Measurements from ENCODE around the gene CDH4.

Gene CDH4

GRCh38 chr20:61954276-61955021 lies 702.4 kb downstream of the CDH4 start:
- Histone ChIP-seq H3K36me3 (ENCODE audit: control insufficient read depth in 1 of 2, insufficient read depth in 2 of 2, low read length in 2 of 2) (no peaks in the 10 kb centered on the region), H3K4me1 (ENCODE audit: control insufficient read depth in 1 of 2, insufficient read depth in 2 of 2, low read length in 2 of 2) (no peaks in the 10 kb centered on the region), H3K9ac (ENCODE audit: low read depth in 1 of 2, low read length in 2 of 2) (no peak overlapping the region), H3K9me3 (ENCODE audit: control insufficient read depth in 1 of 2, low read length in 2 of 2) (no peaks in the 10 kb centered on the region), H3K4me3 (ENCODE audit: low read depth in 1 of 2, low read length in 2 of 2) (no peak overlapping the region), H3K27me3 (ENCODE audit: control insufficient read depth in 1 of 2, insufficient read depth in 2 of 2, low read length in 2 of 2) (no peaks in the 10 kb centered on the region), H3K27ac (ENCODE audit: low read depth, low read length) (no peak overlapping the region)

GRCh38 chr20:61955668-61956395 lies 703.8 kb downstream of the CDH4 start:
- Histone ChIP-seq H3K4me3 (ENCODE audit: low read depth in 1 of 2, low read length in 2 of 2) (no peak overlapping the region), H3K9ac (ENCODE audit: low read depth in 1 of 2, low read length in 2 of 2) (no peak overlapping the region), H3K27me3 (ENCODE audit: control insufficient read depth in 1 of 2, insufficient read depth in 2 of 2, low read length in 2 of 2) (no peaks in the 10 kb centered on the region), H3K9me3 (ENCODE audit: control insufficient read depth in 1 of 2, low read length in 2 of 2) (no peaks in the 10 kb centered on the region), H3K4me1 (ENCODE audit: control insufficient read depth in 1 of 2, insufficient read depth in 2 of 2, low read length in 2 of 2) (no peaks in the 10 kb centered on the region), H3K36me3 (ENCODE audit: control insufficient read depth in 1 of 2, insufficient read depth in 2 of 2, low read length in 2 of 2) (no peaks in the 10 kb centered on the region), H3K27ac (ENCODE audit: low read depth, low read length) (no peak overlapping the region)

- no peak overlapping the region for H3K9ac ChIP-seq (ENCODE audit: low read depth in 1 of 2, low read length in 2 of 2)
- H3K36me3 ChIP-seq (ENCODE audit: control insufficient read depth in 1 of 2, insufficient read depth in 2 of 2, low read length in 2 of 2), result no peaks in the 10 kb centered on the region
- H3K27ac ChIP-seq (ENCODE audit: low read depth, low read length), result no peak overlapping the region
- no peak overlapping the region for H3K4me3 ChIP-seq (ENCODE audit: low read depth in 1 of 2, low read length in 2 of 2)
- H3K4me1 ChIP-seq (ENCODE audit: control insufficient read depth in 1 of 2, insufficient read depth in 2 of 2, low read length in 2 of 2), result no peaks in the 10 kb centered on the region
- no peaks in the 10 kb centered on the region for H3K9me3 ChIP-seq (ENCODE audit: control insufficient read depth in 1 of 2, low read length in 2 of 2)
- H3K27me3 ChIP-seq (ENCODE audit: control insufficient read depth in 1 of 2, insufficient read depth in 2 of 2, low read length in 2 of 2), result no peaks in the 10 kb centered on the region
Observed at GRCh38 chr20:61956396-61957342, 704.6 kb downstream of the CDH4 start.

GRCh38 chr20:61957961-61958715 lies 706.1 kb downstream of the CDH4 start:
- H3K9ac ChIP-seq (ENCODE audit: low read depth in 1 of 2, low read length in 2 of 2), result no peak overlapping the region
- no peak overlapping the region for H3K4me3 ChIP-seq (ENCODE audit: low read depth in 1 of 2, low read length in 2 of 2)
- no peak overlapping the region for H3K27ac ChIP-seq (ENCODE audit: low read depth, low read length)

GRCh38 chr20:61958773-61959700 lies 707.0 kb downstream of the CDH4 start:
- no peaks in the 10 kb centered on the region for H3K27me3 ChIP-seq (ENCODE audit: control insufficient read depth in 1 of 2, insufficient read depth in 2 of 2, low read length in 2 of 2)
- H3K36me3 ChIP-seq (ENCODE audit: control insufficient read depth in 1 of 2, insufficient read depth in 2 of 2, low read length in 2 of 2), result no peaks in the 10 kb centered on the region
- H3K4me3 ChIP-seq (ENCODE audit: low read depth in 1 of 2, low read length in 2 of 2), result no peak overlapping the region
- H3K4me1 ChIP-seq (ENCODE audit: control insufficient read depth in 1 of 2, insufficient read depth in 2 of 2, low read length in 2 of 2), result no peaks in the 10 kb centered on the region
- no peaks in the 10 kb centered on the region for H3K9me3 ChIP-seq (ENCODE audit: control insufficient read depth in 1 of 2, low read length in 2 of 2)
- H3K27ac ChIP-seq (ENCODE audit: low read depth, low read length), result no peak overlapping the region
- no peak overlapping the region for H3K9ac ChIP-seq (ENCODE audit: low read depth in 1 of 2, low read length in 2 of 2)

More at GRCh38 chr20:61957961-61958715, 706.1 kb downstream of the CDH4 start:
- no peaks in the 10 kb centered on the region for H3K36me3 ChIP-seq (ENCODE audit: control insufficient read depth in 1 of 2, insufficient read depth in 2 of 2, low read length in 2 of 2)
- H3K4me1 ChIP-seq (ENCODE audit: control insufficient read depth in 1 of 2, insufficient read depth in 2 of 2, low read length in 2 of 2), result no peaks in the 10 kb centered on the region
- no peaks in the 10 kb centered on the region for H3K27me3 ChIP-seq (ENCODE audit: control insufficient read depth in 1 of 2, insufficient read depth in 2 of 2, low read length in 2 of 2)
- H3K9me3 ChIP-seq (ENCODE audit: control insufficient read depth in 1 of 2, low read length in 2 of 2), result no peaks in the 10 kb centered on the region

GRCh38 chr20:61960836-61961235 lies 708.8 kb downstream of the CDH4 start:
- Histone ChIP-seq H3K9ac (ENCODE audit: low read depth in 1 of 2, low read length in 2 of 2) (no peak overlapping the region), H3K27ac (ENCODE audit: low read depth, low read length) (no peak overlapping the region), H3K36me3 (ENCODE audit: control insufficient read depth in 1 of 2, insufficient read depth in 2 of 2, low read length in 2 of 2) (no peaks in the 10 kb centered on the region), H3K9me3 (ENCODE audit: control insufficient read depth in 1 of 2, low read length in 2 of 2) (no peaks in the 10 kb centered on the region), H3K4me1 (ENCODE audit: control insufficient read depth in 1 of 2, insufficient read depth in 2 of 2, low read length in 2 of 2) (no peaks in the 10 kb centered on the region), H3K27me3 (ENCODE audit: control insufficient read depth in 1 of 2, insufficient read depth in 2 of 2, low read length in 2 of 2) (peaks cover 0 to 2% of the 10 kb centered on the region in 2 donors), H3K4me3 (ENCODE audit: low read depth in 1 of 2, low read length in 2 of 2) (no peak overlapping the region)

GRCh38 chr20:61963149-61963548 lies 711.1 kb downstream of the CDH4 start:
- Histone ChIP-seq H3K27me3 (ENCODE audit: control insufficient read depth in 1 of 2, insufficient read depth in 2 of 2, low read length in 2 of 2) (peaks cover 0 to 8% of the 10 kb centered on the region in 2 donors), H3K4me1 (ENCODE audit: control insufficient read depth in 1 of 2, insufficient read depth in 2 of 2, low read length in 2 of 2) (no peaks in the 10 kb centered on the region), H3K4me3 (ENCODE audit: low read depth in 1 of 2, low read length in 2 of 2) (no peak overlapping the region), H3K9ac (ENCODE audit: low read depth in 1 of 2, low read length in 2 of 2) (no peak overlapping the region), H3K9me3 (ENCODE audit: control insufficient read depth in 1 of 2, low read length in 2 of 2) (no peaks in the 10 kb centered on the region), H3K27ac (ENCODE audit: low read depth, low read length) (no peak overlapping the region), H3K36me3 (ENCODE audit: control insufficient read depth in 1 of 2, insufficient read depth in 2 of 2, low read length in 2 of 2) (no peaks in the 10 kb centered on the region)

- H3K4me1 ChIP-seq (ENCODE audit: control insufficient read depth in 1 of 2, insufficient read depth in 2 of 2, low read length in 2 of 2), result no peaks in the 10 kb centered on the region
- H3K9me3 ChIP-seq (ENCODE audit: control insufficient read depth in 1 of 2, low read length in 2 of 2), result no peaks in the 10 kb centered on the region
- H3K36me3 ChIP-seq (ENCODE audit: control insufficient read depth in 1 of 2, insufficient read depth in 2 of 2, low read length in 2 of 2), result no peaks in the 10 kb centered on the region
- no peak overlapping the region for H3K9ac ChIP-seq (ENCODE audit: low read depth in 1 of 2, low read length in 2 of 2)
- H3K27me3 ChIP-seq (ENCODE audit: control insufficient read depth in 1 of 2, insufficient read depth in 2 of 2, low read length in 2 of 2), result peaks cover 0 to 8% of the 10 kb centered on the region in 2 donors
- no peak overlapping the region for H3K27ac ChIP-seq (ENCODE audit: low read depth, low read length)
- H3K4me3 ChIP-seq (ENCODE audit: low read depth in 1 of 2, low read length in 2 of 2), result no peak overlapping the region
Observed at GRCh38 chr20:61963885-61964674, 712.0 kb downstream of the CDH4 start.
